GM23248 (cell line): ENCODE data around the gene JUND. TPM values are rescaled to one million over a fixed set of nuclear protein-coding genes. Genes with fewer than 3 reads are reported as not detected.
A peak's percentile ranks its signal among the peaks of the same experiment; 100 is the strongest.

Experiments used
- DNase-seq: peaks from one replicate; pipeline ENCODE4 v3.0.0-alpha.2; 2015
- H2AFZ ChIP-seq: fragments of 200-600 bp; sonication (generic); 2 replicates; pipeline ENCODE4 v1.6.1; 2016; ENCODE audit warnings: antibody characterized with exemption
- H3F3A ChIP-seq: fragments of 200-600 bp; sonication (generic); 2 replicates; pipeline ENCODE4 v1.6.1; 2016; ENCODE audit warnings: mild to moderate bottlenecking, antibody characterized with exemption, mixed run types; ENCODE audit not compliant: insufficient read depth
- H3K27ac ChIP-seq: fragments of 200-600 bp; sonication (generic); 2 replicates; pipeline ENCODE4 v1.5.1; 2016; ENCODE audit warnings: mild to moderate bottlenecking
- H3K27me3 ChIP-seq: fragments of 200-600 bp; sonication (generic); replicated peaks from 2 replicates; pipeline ENCODE4 v1.6.1; 2016; ENCODE audit warnings: mild to moderate bottlenecking; ENCODE audit not compliant: insufficient read depth
- H3K36me3 ChIP-seq: fragments of 200-600 bp; sonication (generic); 2 replicates; pipeline ENCODE4 v1.6.1; 2016; ENCODE audit warnings: low read depth, mild to moderate bottlenecking
- H3K4me1 ChIP-seq: fragments of 200-600 bp; sonication (generic); 2 replicates; pipeline ENCODE4 v1.6.1; 2016; ENCODE audit warnings: mild to moderate bottlenecking; ENCODE audit not compliant: insufficient read depth
- H3K4me2 ChIP-seq: fragments of 200-600 bp; sonication (generic); one replicate; pipeline ENCODE4 v1.6.1; 2016; ENCODE audit warnings: mild to moderate bottlenecking; ENCODE audit not compliant: unreplicated experiment
- H3K4me3 ChIP-seq: fragments of 200-600 bp; sonication (generic); 2 replicates; pipeline ENCODE4 v1.5.1; 2016; ENCODE audit warnings: mild to moderate bottlenecking
- H3K79me2 ChIP-seq: fragments of 200-600 bp; sonication (generic); 2 replicates; pipeline ENCODE4 v1.6.1; 2016; ENCODE audit warnings: mild to moderate bottlenecking; ENCODE audit not compliant: insufficient read depth
- H3K9ac ChIP-seq: fragments of 200-600 bp; sonication (generic); 2 replicates; pipeline ENCODE4 v1.6.1; 2016; ENCODE audit warnings: mild to moderate bottlenecking
- H3K9me2 ChIP-seq: fragments of 200-600 bp; sonication (generic); 2 replicates; pipeline ENCODE4 v1.6.1; 2016; ENCODE audit warnings: mixed run types, mild to moderate bottlenecking, moderate library complexity; ENCODE audit not compliant: insufficient read depth
- H3K9me3 ChIP-seq: fragments of 200-600 bp; sonication (generic); one replicate; pipeline ENCODE4 v1.6.1; 2017; ENCODE audit warnings: low read depth
- H4K20me1 ChIP-seq: fragments of 200-600 bp; sonication (generic); 2 replicates; pipeline ENCODE4 v1.6.0; 2016; ENCODE audit not compliant: insufficient read depth
- EZH2 ChIP-seq: fragments of 200-600 bp; sonication (generic); IDR thresholded peaks from 2 replicates; pipeline ENCODE4 v1.6.1; 2018; ENCODE audit warnings: antibody characterized with exemption, mild to moderate bottlenecking; ENCODE audit not compliant: insufficient read depth, poor library complexity, severe bottlenecking
- EZH2phosphoT487 ChIP-seq: fragments of 200-600 bp; sonication (generic); IDR thresholded peaks from 2 replicates; pipeline ENCODE4 v1.6.1; 2018; ENCODE audit warnings: antibody characterized with exemption, moderate library complexity, mild to moderate bottlenecking, low read depth; ENCODE audit not compliant: insufficient read depth
- whole genome bisulfite sequencing, 2 experiments: methylation state at CpG; one replicate each; pipeline ENCODE4 v1.1.6; 2015 to 2017; ENCODE audit warnings: low lambda C conversion rate in 2 of 2, low coverage in 1 of 2; ENCODE audit errors: missing lambda C conversion rate in 2 of 2; 5-methylcytosine and 5-hydroxymethylcytosine counted together
- in situ Hi-C: fragments of 300-500 bp; cut with MboI; formaldehyde crosslinking; loops from 2 replicates; pipeline ENCODE4 v1.15.0; 2020
- polyA plus RNA-seq: library from polyadenylated mRNA; unstranded; fragments of >200 nt; fragmentation: Nextera tagmentation; extraction: Ambion mirVana; gene quantifications from 2 replicates; pipeline ENCODE4 v1.2.1, GENCODE V29; 2016
- total RNA-seq: library from RNA; depleted of rRNA; stranded (reverse); fragments of >200 nt; shearing (Covaris generic); gene quantifications from 2 replicates; pipeline ENCODE4 v1.2.3, GENCODE V29; 2014

Gene JUND
- total and polyA plus RNA-seq, 2 experiments from 2014 or later: 15.3 to 172 TPM

DNA sequence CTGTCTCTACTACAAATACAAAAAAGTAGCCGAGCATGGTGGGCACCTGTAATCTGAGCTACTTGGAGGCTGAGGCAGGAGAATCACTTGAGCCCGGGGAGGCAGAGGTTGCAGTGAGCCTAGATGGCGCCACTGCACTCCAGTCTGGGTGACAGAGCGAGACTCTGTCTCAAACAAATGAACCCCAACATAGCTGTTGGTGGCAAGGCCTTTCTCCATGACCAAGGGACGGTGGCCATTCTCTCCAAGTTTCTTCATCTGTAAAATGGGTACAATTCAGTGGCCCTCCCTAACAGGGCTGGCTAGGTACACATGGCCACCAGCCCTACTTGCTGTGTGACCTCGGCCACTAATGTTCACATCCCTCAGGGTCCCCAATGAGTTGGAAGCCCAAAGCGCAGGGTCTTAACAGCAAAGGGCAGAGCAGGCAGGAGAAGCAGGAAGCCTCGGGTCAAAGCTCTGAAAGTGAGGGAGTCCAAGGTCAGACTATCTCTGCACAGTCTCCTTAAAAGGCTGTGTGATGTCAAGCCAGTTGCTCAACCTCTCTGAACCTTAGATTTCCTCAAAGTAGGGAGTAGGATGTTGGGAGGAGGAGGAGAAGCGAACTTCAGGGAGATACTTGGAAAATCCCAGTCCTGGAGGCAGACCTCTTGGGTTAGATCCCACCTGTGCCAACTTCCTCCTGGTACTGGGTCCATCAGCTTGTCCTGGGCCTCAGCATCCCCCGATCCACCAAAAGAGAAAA lies 2.7 kb downstream of the JUND start:
- H3K4me3 ChIP-seq: peak overlapping the region; percentile 89
- H2AFZ ChIP-seq: no peak overlapping the region
- H3K9ac ChIP-seq: peak overlapping the region; percentile 99
- peaks cover 8% of the 10 kb centered on the region for H3K36me3 ChIP-seq
- 45 to 49% methylated on average over 10 of the region's 10 CpGs for WGBS, 2 experiments
- DNase-seq: peak; percentile 50
- H3K4me2 ChIP-seq: peak overlapping the region; percentile 93
- no peaks in the 10 kb centered on the region for H3K27me3 ChIP-seq
- TF ChIP-seq EZH2phosphoT487 (no peak), EZH2 (no peak)
- H3K4me1 ChIP-seq: peaks cover 38% of the 10 kb centered on the region
- in situ Hi-C loops: loop anchor here (5.0 kb wide), 1 partner anchor 44 kb away; the partner anchor contains the start of gene LSM4
- no peaks in the 10 kb centered on the region for H3K9me2 ChIP-seq
- peaks cover 8% of the 10 kb centered on the region; the same call in 1 of the 2 replicates for H4K20me1 ChIP-seq
- peaks cover 37% of the 10 kb centered on the region for H3F3A ChIP-seq
- peaks cover 57% of the 10 kb centered on the region for H3K79me2 ChIP-seq
- H3K27ac ChIP-seq: peak overlapping the region; percentile 95
- no peaks in the 10 kb centered on the region for H3K9me3 ChIP-seq

GRCh38 chr19:18274781-18275356 lies 6.6 kb downstream of the JUND start:
- 5 to 6% methylated on average over 13 of the region's 13 CpGs for WGBS, 2 experiments
- Histone ChIP-seq H3K9me3 (no peaks in the 10 kb centered on the region), H3K4me3 (peak overlapping the region; percentile 9; the same call in 1 of the 2 replicates), H3K4me1 (peaks cover 28% of the 10 kb centered on the region), H3K36me3 (peaks cover 8% of the 10 kb centered on the region), H4K20me1 (peaks cover 8% of the 10 kb centered on the region; the same call in 1 of the 2 replicates), H3F3A (peaks cover 27% of the 10 kb centered on the region), H3K27me3 (no peaks in the 10 kb centered on the region), H2AFZ (no peak overlapping the region), H3K9me2 (no peaks in the 10 kb centered on the region), H3K27ac (peak overlapping the region; percentile 88), H3K79me2 (peaks cover 59% of the 10 kb centered on the region), H3K4me2 (peak overlapping the region; percentile 40), H3K9ac (peak overlapping the region; percentile 74)
- peak; percentile 96 for DNase-seq
- in situ Hi-C loops: loop anchor here (5.0 kb wide), 1 partner anchor 47 kb away; the partner anchor contains the start of gene LSM4
- TF ChIP-seq EZH2phosphoT487: no peak
- TF ChIP-seq EZH2: no peak

DNA sequence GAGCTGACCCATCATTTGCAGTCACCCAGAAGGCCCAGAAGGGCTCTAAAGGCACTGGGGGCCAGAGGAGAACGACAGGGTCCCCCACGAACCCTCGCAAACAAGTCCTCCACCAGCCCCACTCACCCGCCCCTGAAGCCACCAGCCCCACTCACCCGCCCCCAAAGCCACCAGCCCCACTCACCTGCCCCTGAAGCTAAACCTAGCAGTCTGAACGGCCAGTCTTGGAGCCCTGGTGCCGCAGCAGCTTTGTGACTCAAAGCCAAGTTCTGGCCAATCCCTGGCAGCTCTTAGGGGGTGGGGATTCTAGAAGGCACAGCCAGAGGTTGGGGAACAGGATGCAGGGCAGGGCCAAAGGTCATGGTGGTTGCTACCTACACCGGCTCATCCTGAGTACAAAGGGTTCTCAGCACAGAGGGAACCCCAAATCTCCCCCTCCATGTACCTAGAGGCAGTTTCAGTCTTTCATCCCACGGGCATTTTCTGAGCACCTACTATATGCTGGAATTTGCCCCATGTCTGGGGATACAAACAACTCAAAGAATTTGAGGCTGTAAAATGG lies 7.1 kb downstream of the JUND start, which contains the start of gene IQCN:
TSS of gene IQCN (minus strand) at position 234 of the 562 bp plus-strand sequence. CDS start 4,974 bp downstream, outside the sequence.
- H4K20me1 ChIP-seq: peaks cover 8% of the 10 kb centered on the region; the same call in 1 of the 2 replicates
- no peaks in the 10 kb centered on the region for H3K9me3 ChIP-seq
- H3K4me1 ChIP-seq: peaks cover 28% of the 10 kb centered on the region
- H3K9me2 ChIP-seq: no peaks in the 10 kb centered on the region
- TF ChIP-seq EZH2: no peak
- no peak within 1 kb of the TSS for H2AFZ ChIP-seq
- H3K27ac ChIP-seq: peak within 1 kb of the TSS; percentile 88
- H3K79me2 ChIP-seq: peaks cover 54% of the 10 kb centered on the region
- peak; percentile 59 for DNase-seq
- H3K36me3 ChIP-seq: peaks cover 8% of the 10 kb centered on the region
- 56 to 58% methylated on average over 7 to 9 of the region's 9 CpGs for WGBS, 2 experiments
- peaks cover 31% of the 10 kb centered on the region for H3F3A ChIP-seq
- in situ Hi-C loops: no loop called here
- H3K4me3 ChIP-seq: peak within 1 kb of the TSS; percentile 9; the same call in 1 of the 2 replicates
- no peaks in the 10 kb centered on the region for H3K27me3 ChIP-seq
- peak within 1 kb of the TSS; percentile 74 for H3K9ac ChIP-seq
- peak within 1 kb of the TSS; percentile 40 for H3K4me2 ChIP-seq

GRCh38 chr19:18273561-18274218 lies 7.7 kb downstream of the JUND start:
- TF ChIP-seq EZH2 (no peak), EZH2phosphoT487 (no peak)
- in situ Hi-C loops: no loop called here
- no peaks in the 10 kb centered on the region for H3K9me2 ChIP-seq
- no peak overlapping the region; the same call in 1 of the 2 replicates for H3K27ac ChIP-seq
- H3K4me2 ChIP-seq: no peak overlapping the region
- H4K20me1 ChIP-seq: peaks cover 2% of the 10 kb centered on the region; the same call in 1 of the 2 replicates
- 93 to 96% methylated on average over 13 of the region's 13 CpGs for WGBS, 2 experiments
- H2AFZ ChIP-seq: no peak overlapping the region
- H3K4me1 ChIP-seq: peaks cover 25% of the 10 kb centered on the region
- no peak for DNase-seq
- H3K9ac ChIP-seq: no peak overlapping the region
- peaks cover 25% of the 10 kb centered on the region for H3F3A ChIP-seq
- no peaks in the 10 kb centered on the region for H3K27me3 ChIP-seq
- peaks cover 3% of the 10 kb centered on the region for H3K36me3 ChIP-seq
- H3K79me2 ChIP-seq: peaks cover 48% of the 10 kb centered on the region
- no peaks in the 10 kb centered on the region for H3K9me3 ChIP-seq
- H3K4me3 ChIP-seq: no peak overlapping the region
